ENCODE measurements around the gene ATF3.

Gene ATF3

GRCh38 chr1:212578041-212578440 lies 30.5 kb upstream of the ATF3 start:
- Histone ChIP-seq H3K9me3 (ENCODE audit: insufficient read depth, low read depth, low read length) (no peaks in the 10 kb centered on the region), H3K9ac (ENCODE audit: low read depth, low read length, poor library complexity, severe bottlenecking) (no peak overlapping the region), H3K4me3 (ENCODE audit: low read length, poor library complexity, severe bottlenecking) (no peak overlapping the region), H3K27me3 (ENCODE audit: insufficient read depth, low read length, poor library complexity, severe bottlenecking) (no peaks in the 10 kb centered on the region), H2AFZ (ENCODE audit: low read length) (no peak overlapping the region), H3K9me2 (replicated peaks; ENCODE audit: low read depth, low read length) (no peaks in the 10 kb centered on the region), H3F3A (ENCODE audit: low read depth) (no peaks in the 10 kb centered on the region), H3K4me2 (ENCODE audit: low read depth, low read length, poor library complexity, severe bottlenecking) (no peak overlapping the region), H3K36me3 (ENCODE audit: insufficient read depth, low read length) (no peaks in the 10 kb centered on the region), H4K20me1 (ENCODE audit: insufficient read depth, low read length, poor library complexity, severe bottlenecking) (no peaks in the 10 kb centered on the region), H3K79me2 (ENCODE audit: insufficient read depth, low read length) (no peaks in the 10 kb centered on the region), H3K4me1 (ENCODE audit: insufficient read depth, low read length, poor library complexity, severe bottlenecking) (no peaks in the 10 kb centered on the region)
- TF ChIP-seq EZH2phosphoT487 (IDR thresholded peaks at IDR 0.05; ENCODE audit: borderline replicate concordance) (no peak), CTCF (conservative IDR thresholded peaks at IDR 0.05; ENCODE audit: low read length) (no peak)

GRCh38 chr1:212581034-212581433 lies 27.5 kb upstream of the ATF3 start:
- Histone ChIP-seq H3K9me3 (ENCODE audit: insufficient read depth, low read depth, low read length) (no peaks in the 10 kb centered on the region), H3K36me3 (ENCODE audit: insufficient read depth, low read length) (no peaks in the 10 kb centered on the region), H4K20me1 (ENCODE audit: insufficient read depth, low read length, poor library complexity, severe bottlenecking) (no peaks in the 10 kb centered on the region), H3F3A (ENCODE audit: low read depth) (no peaks in the 10 kb centered on the region), H3K4me1 (ENCODE audit: insufficient read depth, low read length, poor library complexity, severe bottlenecking) (no peaks in the 10 kb centered on the region), H3K9ac (ENCODE audit: low read depth, low read length, poor library complexity, severe bottlenecking) (no peak overlapping the region), H3K4me3 (ENCODE audit: low read length, poor library complexity, severe bottlenecking) (no peak overlapping the region), H3K27me3 (ENCODE audit: insufficient read depth, low read length, poor library complexity, severe bottlenecking) (no peaks in the 10 kb centered on the region), H3K4me2 (ENCODE audit: low read depth, low read length, poor library complexity, severe bottlenecking) (no peak overlapping the region), H3K79me2 (ENCODE audit: insufficient read depth, low read length) (no peaks in the 10 kb centered on the region), H2AFZ (ENCODE audit: low read length) (no peak overlapping the region), H3K9me2 (replicated peaks; ENCODE audit: low read depth, low read length) (no peaks in the 10 kb centered on the region)
- TF ChIP-seq EZH2phosphoT487 (IDR thresholded peaks at IDR 0.05; ENCODE audit: borderline replicate concordance) (no peak), CTCF (conservative IDR thresholded peaks at IDR 0.05; ENCODE audit: low read length) (no peak)

GRCh38 chr1:212582291-212582690 lies 26.3 kb upstream of the ATF3 start:
- Histone ChIP-seq H3K4me1 (ENCODE audit: insufficient read depth, low read length, poor library complexity, severe bottlenecking) (no peaks in the 10 kb centered on the region), H3K9me3 (ENCODE audit: insufficient read depth, low read depth, low read length) (no peaks in the 10 kb centered on the region), H3K9me2 (replicated peaks; ENCODE audit: low read depth, low read length) (no peaks in the 10 kb centered on the region), H3K4me3 (ENCODE audit: low read length, poor library complexity, severe bottlenecking) (no peak overlapping the region), H3K27me3 (ENCODE audit: insufficient read depth, low read length, poor library complexity, severe bottlenecking) (no peaks in the 10 kb centered on the region), H3K79me2 (ENCODE audit: insufficient read depth, low read length) (no peaks in the 10 kb centered on the region), H2AFZ (ENCODE audit: low read length) (no peak overlapping the region), H4K20me1 (ENCODE audit: insufficient read depth, low read length, poor library complexity, severe bottlenecking) (no peaks in the 10 kb centered on the region), H3F3A (ENCODE audit: low read depth) (no peaks in the 10 kb centered on the region), H3K9ac (ENCODE audit: low read depth, low read length, poor library complexity, severe bottlenecking) (no peak overlapping the region), H3K4me2 (ENCODE audit: low read depth, low read length, poor library complexity, severe bottlenecking) (no peak overlapping the region), H3K36me3 (ENCODE audit: insufficient read depth, low read length) (no peaks in the 10 kb centered on the region)
- TF ChIP-seq EZH2phosphoT487 (IDR thresholded peaks at IDR 0.05; ENCODE audit: borderline replicate concordance) (no peak), CTCF (conservative IDR thresholded peaks at IDR 0.05; ENCODE audit: low read length) (no peak)

All from Loucy (cell line).